Hypothalamus (tissue), 51 donors: ENCODE results near the gene TFDP2.
"Not testable (repeated sequence)": the region's sequence is repeated elsewhere in the genome, so short reads cannot be mapped to it uniquely, and the experiment has no call there.

Experiments used
- DNase-seq, 51 donors: peaks; one replicate each; lab custom pipeline; 2025; lab: John Stamatoyannopoulos, UW

Gene TFDP2

GRCh38 chr3:142077155-142077858, 72.0 kb downstream of the TFDP2 start:
- DNase-seq, result no peak

GRCh38 chr3:142075656-142076055, 73.7 kb downstream of the TFDP2 start:
- not testable (repeated sequence) for DNase-seq

GRCh38 chr3:142072816-142073215, 76.5 kb downstream of the TFDP2 start:
- no peak for DNase-seq

- DNase-seq, result no peak
Observed at GRCh38 chr3:142065932-142066331, 83.4 kb downstream of the TFDP2 start.

GRCh38 chr3:142065344-142065743, 84.0 kb downstream of the TFDP2 start:
- DNase-seq, result no peak

GRCh38 chr3:142064454-142064853, 84.9 kb downstream of the TFDP2 start:
- DNase-seq, result no peak

GRCh38 chr3:142057331-142057725, 92.0 kb downstream of the TFDP2 start:
- DNase-seq, result no peak

GRCh38 chr3:142056656-142057330, 92.6 kb downstream of the TFDP2 start:
- DNase-seq, result no peak

- no peak for DNase-seq
Observed at GRCh38 chr3:142053835-142054234, 95.5 kb downstream of the TFDP2 start.

- no peak for DNase-seq
Observed at GRCh38 chr3:142053244-142053643, 96.1 kb downstream of the TFDP2 start.

GRCh38 chr3:142051351-142051750, 98.0 kb downstream of the TFDP2 start:
- no peak for DNase-seq

- DNase-seq, result no peak
Observed at GRCh38 chr3:142047021-142047369, 102.3 kb downstream of the TFDP2 start.

GRCh38 chr3:142046320-142047020, 102.9 kb downstream of the TFDP2 start:
- no peak for DNase-seq

GRCh38 chr3:142040941-142041491, 108.3 kb downstream of the TFDP2 start:
- DNase-seq, result no peak

GRCh38 chr3:142035308-142035922, 113.9 kb downstream of the TFDP2 start:
- no peak for DNase-seq

GRCh38 chr3:142033292-142033691, 116.1 kb downstream of the TFDP2 start:
- DNase-seq, result no peak

GRCh38 chr3:142031575-142031974, 117.8 kb downstream of the TFDP2 start:
- DNase-seq, result no peak

- DNase-seq, result no peak
Observed at GRCh38 chr3:142029791-142030190, 119.6 kb downstream of the TFDP2 start.

GRCh38 chr3:142029052-142029642, 120.2 kb downstream of the TFDP2 start:
- no peak for DNase-seq

- DNase-seq, result peak in 3 of 51 donors; percentile 2 to 26 (median 6)
Observed at GRCh38 chr3:142028243-142028777, 121.0 kb downstream of the TFDP2 start.
